ENCODE data around the gene DMXL1.

DNA sequence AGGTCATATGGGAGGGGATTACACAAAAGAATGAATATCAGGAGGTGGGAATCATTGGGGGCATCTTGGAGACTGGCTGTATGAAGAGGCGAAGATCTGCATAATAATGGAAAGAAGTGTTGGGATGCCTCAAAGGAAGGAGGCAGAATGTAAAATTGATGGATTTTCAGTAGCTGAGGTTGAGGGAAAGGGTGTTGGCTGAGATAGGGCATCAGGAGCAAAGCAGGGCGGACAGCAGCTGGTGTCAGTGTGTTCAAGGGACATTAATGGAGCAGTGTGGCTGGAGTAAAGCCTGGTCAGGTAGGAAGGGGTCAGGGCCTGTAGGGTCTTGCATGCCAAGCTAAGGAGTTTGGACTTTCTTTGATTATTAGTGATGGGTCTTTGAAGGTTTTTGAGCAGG, 219.7 kb downstream of the DMXL1 start:
- TF ChIP-seq, protein P1, sequence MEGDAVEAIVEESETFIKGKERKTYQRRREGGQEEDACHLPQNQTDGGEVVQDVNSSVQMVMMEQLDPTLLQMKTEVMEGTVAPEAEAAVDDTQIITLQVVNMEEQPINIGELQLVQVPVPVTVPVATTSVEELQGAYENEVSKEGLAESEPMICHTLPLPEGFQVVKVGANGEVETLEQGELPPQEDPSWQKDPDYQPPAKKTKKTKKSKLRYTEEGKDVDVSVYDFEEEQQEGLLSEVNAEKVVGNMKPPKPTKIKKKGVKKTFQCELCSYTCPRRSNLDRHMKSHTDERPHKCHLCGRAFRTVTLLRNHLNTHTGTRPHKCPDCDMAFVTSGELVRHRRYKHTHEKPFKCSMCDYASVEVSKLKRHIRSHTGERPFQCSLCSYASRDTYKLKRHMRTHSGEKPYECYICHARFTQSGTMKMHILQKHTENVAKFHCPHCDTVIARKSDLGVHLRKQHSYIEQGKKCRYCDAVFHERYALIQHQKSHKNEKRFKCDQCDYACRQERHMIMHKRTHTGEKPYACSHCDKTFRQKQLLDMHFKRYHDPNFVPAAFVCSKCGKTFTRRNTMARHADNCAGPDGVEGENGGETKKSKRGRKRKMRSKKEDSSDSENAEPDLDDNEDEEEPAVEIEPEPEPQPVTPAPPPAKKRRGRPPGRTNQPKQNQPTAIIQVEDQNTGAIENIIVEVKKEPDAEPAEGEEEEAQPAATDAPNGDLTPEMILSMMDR (conservative IDR thresholded peaks at IDR 0.05; ENCODE audit: low read depth, low read length): no peak
- TF ChIP-seq EZH2 (IDR thresholded peaks at IDR 0.05; ENCODE audit: low read length, unreplicated experiment): no peak
